Muscle of back (tissue), 11 donors: ENCODE data around the gene CAMK2N1. TPM values are rescaled to one million over a fixed set of nuclear protein-coding genes. Genes with fewer than 3 reads are reported as not detected.

Experiments used
- DNase-seq, 3 donors: peaks; one replicate each; pipeline versions ENCODE4 v3.0.0 to v3.0.0-alpha.2; 2013
- polyA plus RNA-seq, 10 donors: library from polyadenylated mRNA; unstranded; fragments of 120-200 nt; gene quantifications; one replicate each; pipeline ENCODE4 v1.2.1, GENCODE V29; 2013; ENCODE audit not compliant: insufficient read length in 10 of 10

CAMK2N1 gene
- polyA plus RNA-seq, 10 donors, result 4.5 to 10.5 (median 8.6) TPM

- no peak for DNase-seq
Measured at GRCh38 chr1:20480243-20480944, 5.6 kb downstream of the CAMK2N1 start.

- DNase-seq, result no peak
Measured at GRCh38 chr1:20479840-20480239, 6.2 kb downstream of the CAMK2N1 start.

- DNase-seq, result no peak
Measured at GRCh38 chr1:20478057-20478635, 7.9 kb downstream of the CAMK2N1 start.

- DNase-seq, result peak in 1 of 3 donors; percentile 76
Measured at GRCh38 chr1:20477348-20478056, 8.5 kb downstream of the CAMK2N1 start.

GRCh38 chr1:20476265-20477038 is 9.6 kb downstream of the CAMK2N1 start:
- DNase-seq, result peak in 1 of 3 donors; percentile 49

- DNase-seq, result no peak
Measured at GRCh38 chr1:20474996-20475395, 11.0 kb downstream of the CAMK2N1 start.

- no peak for DNase-seq
Measured at GRCh38 chr1:20474333-20474975, 11.6 kb downstream of the CAMK2N1 start.

- no peak for DNase-seq
Measured at GRCh38 chr1:20473894-20474293, 12.1 kb downstream of the CAMK2N1 start.

GRCh38 chr1:20472860-20473711 is 12.9 kb downstream of the CAMK2N1 start:
- DNase-seq, result peak in 1 of 3 donors; percentile 68

GRCh38 chr1:20472121-20472520 is 13.9 kb downstream of the CAMK2N1 start:
- DNase-seq, result no peak

GRCh38 chr1:20470194-20470593 is 15.8 kb downstream of the CAMK2N1 start:
- DNase-seq, result no peak

GRCh38 chr1:20469406-20470076 is 16.5 kb downstream of the CAMK2N1 start:
- no peak for DNase-seq

GRCh38 chr1:20466273-20466672 is 19.7 kb downstream of the CAMK2N1 start:
- no peak for DNase-seq

GRCh38 chr1:20465187-20465586 is 20.8 kb downstream of the CAMK2N1 start:
- no peak for DNase-seq

GRCh38 chr1:20463502-20463901 is 22.5 kb downstream of the CAMK2N1 start:
- DNase-seq, result no peak

- no peak for DNase-seq
Measured at GRCh38 chr1:20462397-20462796, 23.6 kb downstream of the CAMK2N1 start.

- no peak for DNase-seq
Measured at GRCh38 chr1:20458717-20459116, 27.3 kb downstream of the CAMK2N1 start.

- no peak for DNase-seq
Measured at GRCh38 chr1:20454004-20454403, 32.0 kb downstream of the CAMK2N1 start.

- DNase-seq, result peak in 1 of 3 donors; percentile 26
Measured at GRCh38 chr1:20449735-20450311, 36.2 kb downstream of the CAMK2N1 start.

GRCh38 chr1:20448671-20449071 is 37.3 kb downstream of the CAMK2N1 start:
- no peak for DNase-seq
